ENCODE results near the gene WDR18.

Gene WDR18

GRCh38 chr19:993361-993830 lies 9.3 kb downstream of the WDR18 start:
- DNase-seq: no peak

- no peak for DNase-seq
Measured at GRCh38 chr19:993831-994393, 9.8 kb downstream of the WDR18 start.

- DNase-seq: no peak
Measured at GRCh38 chr19:994516-994915, 10.4 kb downstream of the WDR18 start.

- no peak for DNase-seq
Measured at GRCh38 chr19:995051-995827, 11.1 kb downstream of the WDR18 start.

- no peak for DNase-seq
Measured at GRCh38 chr19:996051-996838, 12.1 kb downstream of the WDR18 start.

- no peak for DNase-seq
Measured at GRCh38 chr19:998064-998463, 13.9 kb downstream of the WDR18 start.

- no peak for DNase-seq
Measured at GRCh38 chr19:999379-999719, 15.2 kb downstream of the WDR18 start.

- peak; percentile 56 for DNase-seq
Measured at GRCh38 chr19:1000095-1000494, 15.9 kb downstream of the WDR18 start, which contains the start of gene GRIN3B. Gene GRIN3B (plus strand): TSS chr19:1000419. CDS start chr19:1000438, 19 bp downstream.

GRCh38 chr19:1000591-1001537 lies 16.7 kb downstream of the WDR18 start:
- no peak for DNase-seq

- DNase-seq: peak; percentile 51
Measured at GRCh38 chr19:1001538-1002166, 17.5 kb downstream of the WDR18 start.

GRCh38 chr19:1002600-1002999 lies 18.5 kb downstream of the WDR18 start:
- no peak for DNase-seq

- DNase-seq: no peak
Measured at GRCh38 chr19:1003283-1003682, 19.1 kb downstream of the WDR18 start.

GRCh38 chr19:1004204-1004802 lies 20.2 kb downstream of the WDR18 start:
- no peak for DNase-seq

GRCh38 chr19:1004803-1005664 lies 20.9 kb downstream of the WDR18 start:
- DNase-seq: no peak

GRCh38 chr19:1006711-1007398 lies 22.7 kb downstream of the WDR18 start:
- no peak for DNase-seq

- DNase-seq: no peak
Measured at GRCh38 chr19:1007399-1008251, 23.5 kb downstream of the WDR18 start.

- no peak for DNase-seq
Measured at GRCh38 chr19:1008268-1009040, 24.3 kb downstream of the WDR18 start.
